WERI-Rb-1 (cell line): ENCODE results near the gene YTHDF2.

Experiments
- DNase-seq: peaks from one replicate; pipeline ENCODE4 v3.0.0-alpha.2; 2020
- H3K27ac ChIP-seq: fragments of 250-450 bp; sonication (Bioruptor Pico); 2 replicates; pipeline ENCODE4 v1.5.1; 2020; ENCODE audit warnings: mild to moderate bottlenecking, moderate library complexity
- H3K27me3 ChIP-seq: fragments of 250-450 bp; sonication (Bioruptor Pico); 2 replicates; pipeline ENCODE4 v1.5.1; 2021; ENCODE audit warnings: mild to moderate bottlenecking, low read depth, moderate library complexity; ENCODE audit not compliant: insufficient read depth, severe bottlenecking
- H3K36me3 ChIP-seq: fragments of 250-450 bp; sonication (Bioruptor Pico); 2 replicates; pipeline ENCODE4 v1.5.1; 2020; ENCODE audit warnings: mild to moderate bottlenecking, moderate library complexity
- H3K4me3 ChIP-seq: 2 replicates; pipeline ENCODE4 v1.5.1; 2011; ENCODE audit warnings: low read depth, mild to moderate bottlenecking, control low read depth, low read length
- H3K9me3 ChIP-seq: fragments of 250-450 bp; sonication (Bioruptor Pico); 2 replicates; pipeline ENCODE4 v1.5.1; 2021; ENCODE audit warnings: mild to moderate bottlenecking, moderate library complexity; ENCODE audit not compliant: severe bottlenecking
- TF ChIP-seq, protein P1 (sequence below): IDR thresholded peaks from 2 replicates; pipeline ENCODE4 v1.5.1; 2011; ENCODE audit warnings: low read depth, mild to moderate bottlenecking, control low read depth, inconsistent platforms, low read length

Gene YTHDF2

DNA sequence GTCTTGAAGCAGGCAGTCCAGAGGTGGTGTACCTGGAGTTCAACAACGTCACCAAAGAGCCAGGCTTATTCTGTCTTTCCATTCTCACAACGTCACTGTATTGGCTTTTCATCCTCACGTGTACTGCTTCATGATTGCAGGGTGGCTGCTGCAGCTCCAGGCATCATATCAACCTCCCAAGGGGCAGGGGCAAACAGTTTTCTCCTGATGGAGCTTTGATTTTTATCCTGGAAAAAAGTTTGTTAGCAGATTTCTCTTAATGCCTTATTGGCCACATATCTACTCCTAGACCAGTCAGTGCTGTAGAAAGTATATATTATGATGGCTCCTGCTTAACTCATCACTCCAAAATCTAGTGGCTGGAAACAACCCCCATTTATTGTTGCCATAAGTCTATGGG is 66.9 kb downstream of the YTHDF2 start:
- Histone ChIP-seq H3K4me3 (no peak overlapping the region), H3K36me3 (no peaks in the 10 kb centered on the region), H3K9me3 (no peaks in the 10 kb centered on the region), H3K27ac (no peak overlapping the region), H3K27me3 (no peaks in the 10 kb centered on the region)
- DNase-seq, result no peak
- TF ChIP-seq, protein P1, sequence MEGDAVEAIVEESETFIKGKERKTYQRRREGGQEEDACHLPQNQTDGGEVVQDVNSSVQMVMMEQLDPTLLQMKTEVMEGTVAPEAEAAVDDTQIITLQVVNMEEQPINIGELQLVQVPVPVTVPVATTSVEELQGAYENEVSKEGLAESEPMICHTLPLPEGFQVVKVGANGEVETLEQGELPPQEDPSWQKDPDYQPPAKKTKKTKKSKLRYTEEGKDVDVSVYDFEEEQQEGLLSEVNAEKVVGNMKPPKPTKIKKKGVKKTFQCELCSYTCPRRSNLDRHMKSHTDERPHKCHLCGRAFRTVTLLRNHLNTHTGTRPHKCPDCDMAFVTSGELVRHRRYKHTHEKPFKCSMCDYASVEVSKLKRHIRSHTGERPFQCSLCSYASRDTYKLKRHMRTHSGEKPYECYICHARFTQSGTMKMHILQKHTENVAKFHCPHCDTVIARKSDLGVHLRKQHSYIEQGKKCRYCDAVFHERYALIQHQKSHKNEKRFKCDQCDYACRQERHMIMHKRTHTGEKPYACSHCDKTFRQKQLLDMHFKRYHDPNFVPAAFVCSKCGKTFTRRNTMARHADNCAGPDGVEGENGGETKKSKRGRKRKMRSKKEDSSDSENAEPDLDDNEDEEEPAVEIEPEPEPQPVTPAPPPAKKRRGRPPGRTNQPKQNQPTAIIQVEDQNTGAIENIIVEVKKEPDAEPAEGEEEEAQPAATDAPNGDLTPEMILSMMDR, result no peak

DNA sequence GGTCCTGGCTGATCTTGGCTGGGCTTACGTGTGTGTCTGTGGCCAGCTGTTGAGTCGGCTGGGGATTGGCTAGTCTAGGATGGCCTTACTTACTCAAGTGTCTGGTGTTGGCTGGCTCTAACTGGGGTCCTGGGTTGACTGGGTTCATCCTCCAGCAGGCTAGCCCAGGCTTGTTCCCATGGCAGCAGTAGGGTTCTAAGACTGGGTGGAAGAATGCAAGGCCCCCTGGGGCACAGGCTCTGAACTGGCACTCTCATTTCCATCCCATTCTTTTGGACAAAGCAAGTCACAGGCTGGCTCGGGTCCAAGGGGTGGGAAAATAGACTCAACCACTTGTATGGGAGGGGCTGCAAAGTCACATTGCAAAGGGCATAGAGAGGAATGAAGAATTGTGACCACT is 67.3 kb downstream of the YTHDF2 start:
- H3K9me3 ChIP-seq, result no peaks in the 10 kb centered on the region
- no peaks in the 10 kb centered on the region for H3K36me3 ChIP-seq
- H3K4me3 ChIP-seq, result no peak overlapping the region
- H3K27me3 ChIP-seq, result no peaks in the 10 kb centered on the region
- DNase-seq, result no peak
- no peak overlapping the region for H3K27ac ChIP-seq
- TF ChIP-seq, protein P1, result no peak

DNA sequence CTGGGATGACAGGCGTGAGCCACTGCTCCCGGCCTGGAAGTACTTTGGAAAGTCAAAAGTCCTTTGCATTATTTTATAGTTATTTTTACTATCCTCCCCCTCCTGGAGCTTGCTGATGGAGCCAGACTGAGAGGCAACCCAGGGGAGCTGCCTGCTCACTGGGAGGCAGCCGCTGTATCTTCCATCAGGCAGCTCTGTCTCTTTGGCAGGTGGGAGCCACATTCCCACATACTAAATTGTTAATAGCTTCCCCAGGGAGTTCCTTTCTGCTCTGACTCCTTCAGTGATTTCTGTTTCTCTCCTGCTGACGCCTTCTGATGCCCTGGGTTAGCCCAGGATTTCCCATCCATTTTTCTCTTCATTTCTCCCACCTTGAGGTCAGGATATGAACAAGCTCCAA is 70.3 kb downstream of the YTHDF2 start:
- Histone ChIP-seq H3K27ac (no peak overlapping the region), H3K36me3 (no peaks in the 10 kb centered on the region), H3K9me3 (no peaks in the 10 kb centered on the region), H3K27me3 (no peaks in the 10 kb centered on the region), H3K4me3 (no peak overlapping the region)
- DNase-seq, result no peak
- TF ChIP-seq, protein P1, result no peak

DNA sequence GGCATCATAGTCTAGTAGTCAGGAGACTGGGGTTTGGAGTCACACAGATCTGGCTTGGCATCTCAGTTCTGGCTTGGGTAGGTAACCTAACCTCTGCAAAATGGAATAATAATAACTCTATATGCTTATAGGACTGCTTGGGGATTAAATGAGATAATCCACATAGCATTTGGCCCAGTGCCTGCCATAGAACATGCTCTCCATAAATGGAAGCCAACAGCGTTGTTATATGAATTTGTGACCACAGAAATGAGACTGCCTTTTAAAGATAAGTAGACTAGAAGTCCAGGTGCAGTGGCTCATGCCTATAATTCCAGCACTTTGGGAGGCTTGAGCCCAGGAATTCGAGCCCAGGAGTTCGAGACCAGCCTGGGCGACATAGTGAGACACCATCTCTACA is 71.2 kb downstream of the YTHDF2 start:
- Histone ChIP-seq H3K27me3 (no peaks in the 10 kb centered on the region), H3K4me3 (no peak overlapping the region), H3K9me3 (peaks cover 4% of the 10 kb centered on the region), H3K27ac (no peak overlapping the region), H3K36me3 (no peaks in the 10 kb centered on the region)
- TF ChIP-seq, protein P1, result no peak
- no peak for DNase-seq

DNA sequence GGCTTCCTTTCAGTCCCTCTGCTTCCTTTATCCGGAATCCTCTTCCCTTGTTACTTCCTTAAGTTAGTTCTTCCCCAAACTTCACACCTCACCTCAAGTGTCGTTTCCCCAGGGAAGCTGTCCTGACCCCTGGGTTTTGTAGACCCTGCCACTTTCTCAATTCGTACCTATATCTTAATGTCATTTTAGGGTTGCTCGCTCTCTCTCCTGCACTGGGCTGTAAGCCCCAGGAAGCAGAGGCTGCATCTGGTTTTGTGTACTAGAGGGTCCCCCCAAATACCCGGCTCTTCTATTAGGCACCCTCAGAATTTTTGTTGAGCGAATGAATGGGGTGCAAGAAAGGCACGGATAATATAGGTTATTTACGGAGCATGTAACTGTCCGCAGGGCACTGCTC is 74.6 kb downstream of the YTHDF2 start:
- peaks cover 4% of the 10 kb centered on the region for H3K9me3 ChIP-seq
- H3K27ac ChIP-seq, result no peak overlapping the region
- DNase-seq, result no peak
- H3K4me3 ChIP-seq, result no peak overlapping the region
- H3K27me3 ChIP-seq, result no peaks in the 10 kb centered on the region
- no peaks in the 10 kb centered on the region for H3K36me3 ChIP-seq
- TF ChIP-seq, protein P1, result no peak
